Adrenal gland (tissue), 5 donors: Measurements from ENCODE around the gene DCC.

ENCODE experiments used
- POLR2A ChIP-seq, 2 donors: fragments of 450-650 bp; IDR thresholded peaks; one replicate each; pipeline ENCODE4 v1.6.1; 2017; ENCODE audit warnings: antibody characterized with exemption in 2 of 2, mild to moderate bottlenecking in 2 of 2, moderate library complexity in 1 of 2
- TF ChIP-seq, protein P1 (sequence below), 6 experiments: fragments of 450-650 bp in 4 of 6; fragments of 200-600 bp in 2 of 6; sonication (generic) in 1 of 6; IDR thresholded peaks; 1 replicate in 5 of 6; 2 replicates in 1 of 6; pipeline versions ENCODE4 v1.5.1 to v1.8.0; 2016 to 2021; ENCODE audit warnings: antibody characterized with exemption in 6 of 6, mild to moderate bottlenecking in 2 of 6, moderate library complexity in 1 of 6
- donor health status: DM: no; HTN: no; CAD: no.

DNA sequence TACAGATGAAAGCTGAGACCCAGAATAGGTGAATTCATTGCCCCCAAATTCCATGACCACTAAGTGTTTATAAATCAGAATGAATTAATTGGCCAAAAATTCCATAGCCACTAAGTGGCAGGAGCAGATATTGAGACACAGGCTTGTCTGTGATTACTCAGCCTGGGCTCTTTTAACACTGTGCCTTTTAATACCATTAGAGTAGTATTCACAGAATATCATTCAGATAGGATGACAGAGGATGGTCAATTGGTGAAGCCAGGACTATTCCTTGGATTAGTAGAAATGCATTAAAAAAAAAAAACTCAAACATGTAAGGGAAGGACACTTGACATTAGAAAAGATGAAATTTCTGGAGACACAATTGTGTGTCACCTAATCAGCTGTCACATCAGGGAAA, 698.6 kb downstream of the DCC start:
- TF ChIP-seq, protein P1, sequence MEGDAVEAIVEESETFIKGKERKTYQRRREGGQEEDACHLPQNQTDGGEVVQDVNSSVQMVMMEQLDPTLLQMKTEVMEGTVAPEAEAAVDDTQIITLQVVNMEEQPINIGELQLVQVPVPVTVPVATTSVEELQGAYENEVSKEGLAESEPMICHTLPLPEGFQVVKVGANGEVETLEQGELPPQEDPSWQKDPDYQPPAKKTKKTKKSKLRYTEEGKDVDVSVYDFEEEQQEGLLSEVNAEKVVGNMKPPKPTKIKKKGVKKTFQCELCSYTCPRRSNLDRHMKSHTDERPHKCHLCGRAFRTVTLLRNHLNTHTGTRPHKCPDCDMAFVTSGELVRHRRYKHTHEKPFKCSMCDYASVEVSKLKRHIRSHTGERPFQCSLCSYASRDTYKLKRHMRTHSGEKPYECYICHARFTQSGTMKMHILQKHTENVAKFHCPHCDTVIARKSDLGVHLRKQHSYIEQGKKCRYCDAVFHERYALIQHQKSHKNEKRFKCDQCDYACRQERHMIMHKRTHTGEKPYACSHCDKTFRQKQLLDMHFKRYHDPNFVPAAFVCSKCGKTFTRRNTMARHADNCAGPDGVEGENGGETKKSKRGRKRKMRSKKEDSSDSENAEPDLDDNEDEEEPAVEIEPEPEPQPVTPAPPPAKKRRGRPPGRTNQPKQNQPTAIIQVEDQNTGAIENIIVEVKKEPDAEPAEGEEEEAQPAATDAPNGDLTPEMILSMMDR (IDR thresholded peaks at IDR 0.05), result no peak
- TF ChIP-seq POLR2A (IDR thresholded peaks at IDR 0.05), result no peak
